GM13976 (cell line): ENCODE measurements around the gene BBIP1.

ENCODE experiments used
- DNase-seq: peaks from one replicate; pipeline ENCODE4 v3.0.0; 2012; ENCODE audit warnings: low spot score
- in situ Hi-C: fragments of 300-500 bp; cut with MboI; formaldehyde crosslinking; loops from one replicate; pipeline ENCODE4 v1.12.0; 2022; ENCODE audit warnings: low sequenced_read_pairs, mixed read lengths, inconsistent platforms; ENCODE audit not compliant: unreplicated experiment
- TF ChIP-seq, protein P1 (sequence below): IDR thresholded peaks from 2 replicates; pipeline ENCODE4 v1.5.1; 2012; ENCODE audit warnings: borderline replicate concordance, mild to moderate bottlenecking; ENCODE audit not compliant: insufficient read depth; ENCODE audit errors: extremely low read depth, missing control alignments, control extremely low read depth

Gene BBIP1

DNA sequence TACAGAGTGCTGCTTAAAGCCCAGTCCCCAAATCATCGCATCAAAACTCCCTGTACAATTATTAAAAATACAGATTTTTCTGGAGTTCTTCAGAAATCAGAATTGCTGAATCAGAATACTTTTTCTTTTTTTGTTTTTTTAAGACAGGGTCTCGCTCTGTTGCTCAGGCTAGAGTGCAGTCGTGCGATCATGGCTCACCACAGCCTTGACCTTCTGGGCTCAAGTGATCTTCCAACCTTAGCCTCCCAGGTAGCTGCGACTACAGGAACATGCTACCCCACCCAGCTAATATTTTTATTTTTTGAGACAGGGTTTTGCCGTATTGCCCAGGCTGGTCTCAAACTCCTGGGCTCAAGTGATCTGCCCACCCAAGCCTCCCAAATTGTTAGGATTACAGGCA lies 3.9 kb downstream of the BBIP1 start:
- in situ Hi-C loops = no loop called here
- no peak for DNase-seq
- TF ChIP-seq, protein P1, sequence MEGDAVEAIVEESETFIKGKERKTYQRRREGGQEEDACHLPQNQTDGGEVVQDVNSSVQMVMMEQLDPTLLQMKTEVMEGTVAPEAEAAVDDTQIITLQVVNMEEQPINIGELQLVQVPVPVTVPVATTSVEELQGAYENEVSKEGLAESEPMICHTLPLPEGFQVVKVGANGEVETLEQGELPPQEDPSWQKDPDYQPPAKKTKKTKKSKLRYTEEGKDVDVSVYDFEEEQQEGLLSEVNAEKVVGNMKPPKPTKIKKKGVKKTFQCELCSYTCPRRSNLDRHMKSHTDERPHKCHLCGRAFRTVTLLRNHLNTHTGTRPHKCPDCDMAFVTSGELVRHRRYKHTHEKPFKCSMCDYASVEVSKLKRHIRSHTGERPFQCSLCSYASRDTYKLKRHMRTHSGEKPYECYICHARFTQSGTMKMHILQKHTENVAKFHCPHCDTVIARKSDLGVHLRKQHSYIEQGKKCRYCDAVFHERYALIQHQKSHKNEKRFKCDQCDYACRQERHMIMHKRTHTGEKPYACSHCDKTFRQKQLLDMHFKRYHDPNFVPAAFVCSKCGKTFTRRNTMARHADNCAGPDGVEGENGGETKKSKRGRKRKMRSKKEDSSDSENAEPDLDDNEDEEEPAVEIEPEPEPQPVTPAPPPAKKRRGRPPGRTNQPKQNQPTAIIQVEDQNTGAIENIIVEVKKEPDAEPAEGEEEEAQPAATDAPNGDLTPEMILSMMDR = no peak

DNA sequence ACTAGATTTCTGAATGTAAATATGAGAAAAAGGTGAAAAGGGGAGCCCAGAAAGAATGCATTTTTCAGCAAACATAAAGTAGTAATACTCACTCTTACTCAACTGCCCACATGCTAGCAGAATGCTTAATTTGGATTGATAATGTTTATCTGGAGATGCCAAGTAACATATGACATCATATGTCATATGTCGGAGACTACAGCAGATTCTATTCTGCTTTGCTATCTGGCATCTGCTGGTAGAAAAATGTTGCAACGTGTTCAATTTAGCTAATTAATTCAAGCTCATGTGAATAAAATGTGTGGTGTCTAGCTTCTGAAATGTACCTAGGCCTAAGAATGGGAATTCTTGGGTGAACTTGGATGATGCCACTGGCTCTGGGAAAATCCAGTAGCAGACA lies 4.5 kb downstream of the BBIP1 start:
- no peak for DNase-seq
- in situ Hi-C loops = no loop called here
- TF ChIP-seq, protein P1 = no peak

DNA sequence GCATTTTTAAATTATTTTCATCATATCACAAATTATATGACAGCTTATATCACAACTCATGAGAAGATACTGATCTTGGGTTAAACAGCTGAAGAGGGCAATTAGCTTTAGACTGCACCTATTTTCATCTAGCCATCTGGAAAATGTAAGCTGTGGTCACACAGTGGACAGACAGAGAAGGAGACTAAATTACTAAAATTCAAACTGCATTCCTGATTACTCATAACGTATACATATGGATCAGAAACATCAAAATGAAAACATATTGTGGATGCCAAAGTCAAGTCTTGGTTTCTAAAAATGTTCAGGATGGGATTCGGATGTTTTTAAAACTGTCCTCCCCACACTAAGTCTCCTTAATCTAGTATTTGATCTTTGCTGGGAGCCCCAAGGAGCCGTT lies 6.6 kb downstream of the BBIP1 start:
- in situ Hi-C loops = no loop called here
- TF ChIP-seq, protein P1 = no peak
- DNase-seq = no peak

DNA sequence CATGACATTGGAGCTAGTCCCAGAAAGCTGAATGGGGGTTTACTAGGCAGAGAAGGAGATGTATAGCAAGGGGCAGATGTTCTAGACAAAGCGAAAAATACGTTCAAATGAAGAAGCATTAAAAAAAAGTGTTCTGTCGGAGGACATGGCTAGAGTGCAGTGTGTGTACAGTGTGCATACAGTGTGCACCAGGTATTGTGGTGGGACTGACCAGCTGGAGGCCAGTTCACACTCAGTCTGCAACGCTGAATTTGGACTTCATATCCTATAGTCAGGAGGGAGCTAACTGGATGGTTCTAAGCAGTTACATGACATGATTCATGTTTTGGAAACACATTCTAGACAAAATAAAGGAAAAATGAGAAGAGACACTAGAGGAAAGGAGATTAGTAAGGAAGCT lies 8.8 kb downstream of the BBIP1 start:
- TF ChIP-seq, protein P1 = no peak
- in situ Hi-C loops = no loop called here

DNA sequence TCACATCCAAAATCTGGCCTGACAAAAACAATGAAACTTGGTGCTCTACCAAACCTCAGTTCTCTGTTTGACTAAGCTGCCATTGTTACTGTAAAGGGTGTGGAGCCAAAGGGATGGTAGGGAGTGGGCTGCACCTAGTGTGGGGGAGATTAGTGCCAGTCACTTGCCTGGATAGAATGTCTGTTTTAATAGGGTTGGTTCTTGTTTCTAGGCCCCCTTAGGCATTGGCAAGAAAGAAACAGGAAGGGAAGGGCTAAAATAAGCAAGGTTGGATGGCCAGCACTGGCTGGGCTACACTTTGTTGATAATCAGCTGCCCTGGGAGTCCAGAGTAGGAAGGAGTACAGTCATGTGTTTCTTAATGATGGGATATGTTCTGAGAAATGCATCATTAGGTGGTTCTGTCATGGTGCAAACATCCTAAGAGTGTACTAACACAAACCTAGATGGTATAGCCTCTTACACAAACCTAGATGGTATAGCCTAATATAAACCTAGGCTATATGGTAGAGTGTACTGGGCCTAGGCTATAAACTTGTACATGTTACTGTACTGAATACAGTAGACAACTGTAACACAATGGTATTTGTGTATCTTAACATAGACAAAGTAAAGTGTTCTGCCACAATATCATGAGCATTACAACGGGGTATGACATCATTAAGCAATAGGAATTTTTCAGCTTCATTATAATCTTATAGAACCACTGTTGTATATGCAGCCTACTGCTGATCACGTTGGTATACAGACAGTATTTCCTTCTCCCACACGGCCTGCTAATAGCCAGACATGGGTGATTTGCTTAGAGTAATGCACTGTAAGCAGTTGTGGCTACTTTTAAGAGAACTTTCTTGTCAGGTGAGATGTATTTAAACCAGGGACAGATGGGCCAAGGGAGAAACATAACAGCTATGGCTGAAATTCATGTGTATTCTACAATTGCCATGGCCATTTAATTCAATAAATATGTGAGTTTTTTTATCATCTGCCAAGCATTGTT lies 15.4 kb downstream of the BBIP1 start:
- no peak for DNase-seq
- TF ChIP-seq, protein P1 = no peak
- in situ Hi-C loops = no loop called here

More for the DNA sequence above, 8.8 kb downstream of the BBIP1 start:
- DNase-seq = no peak

DNA sequence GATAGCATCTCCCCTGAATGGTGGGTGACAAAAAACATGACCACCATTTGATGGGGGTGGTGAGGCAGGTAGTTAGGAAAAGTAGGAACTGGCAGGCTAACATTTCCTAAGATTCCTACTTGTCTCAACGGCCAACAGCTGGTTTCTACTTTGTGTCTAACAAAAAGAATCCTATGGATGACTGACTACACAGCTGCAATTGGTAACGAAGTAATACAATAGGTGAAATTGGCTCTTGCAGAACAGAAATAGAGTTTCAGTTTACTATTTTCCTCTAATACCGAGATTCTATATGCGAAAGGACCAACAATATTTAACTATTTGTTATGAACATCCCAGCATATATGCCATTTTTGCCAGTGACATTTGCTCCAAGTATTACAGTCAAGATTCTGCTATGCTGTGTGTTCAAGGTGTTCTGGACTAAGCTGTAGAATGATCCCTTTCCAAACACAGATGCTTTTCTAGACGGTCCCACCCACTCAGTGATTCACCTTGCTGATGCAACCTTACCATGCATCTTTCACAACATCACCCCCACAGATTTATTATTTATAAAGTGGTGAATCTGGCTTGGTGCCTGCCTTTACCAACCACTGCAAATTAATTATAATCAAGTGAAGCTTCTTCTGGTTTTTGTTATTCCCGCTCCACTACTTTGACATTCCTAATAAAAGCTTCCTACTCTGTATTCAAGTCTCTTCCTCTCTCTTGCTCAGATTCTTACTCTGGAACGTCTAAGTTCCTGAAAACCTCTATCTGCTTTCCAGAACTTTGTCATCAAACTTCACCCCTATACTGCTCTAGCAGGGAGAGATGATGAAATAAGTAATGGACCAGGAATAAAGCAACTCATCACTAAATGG lies 16.8 kb downstream of the BBIP1 start:
- TF ChIP-seq, protein P1 = no peak
- in situ Hi-C loops = no loop called here
- DNase-seq = no peak
